PFSK-1 (cell line): ENCODE measurements around the gene PTPDC1.

Source experiments
- FOXP2 ChIP-seq: optimal IDR thresholded peaks from 2 replicates; pipeline ENCODE3; 2011; ENCODE audit warnings: borderline replicate concordance, control low read depth, inconsistent platforms; ENCODE audit not compliant: insufficient read depth; ENCODE audit errors: extremely low read length, extremely low read depth
- POLR2AphosphoS5 ChIP-seq: IDR thresholded peaks from 2 replicates; pipeline ENCODE4 v1.6.1; 2012; ENCODE audit warnings: low read depth, mild to moderate bottlenecking, control low read depth, low read length, moderate library complexity
- REST ChIP-seq, 2 experiments: IDR thresholded peaks; 2 replicates each; pipeline versions ENCODE4 v1.6.1 to v1.8.0; 2011 to 2012; ENCODE audit warnings: low read depth in 2 of 2, low read length in 2 of 2, control low read depth in 1 of 2, inconsistent platforms in 1 of 2, mild to moderate bottlenecking in 1 of 2, moderate library complexity in 1 of 2; ENCODE audit not compliant: insufficient read depth in 1 of 2
- SIN3A ChIP-seq: IDR thresholded peaks from 2 replicates; pipeline ENCODE4 v1.6.1; 2012; ENCODE audit warnings: mild to moderate bottlenecking, low read length, moderate library complexity, borderline replicate concordance; ENCODE audit not compliant: insufficient read depth
- TAF1 ChIP-seq: IDR thresholded peaks from 2 replicates; pipeline ENCODE4 v1.6.1; 2012; ENCODE audit warnings: low read length, control low read depth, borderline replicate concordance; ENCODE audit not compliant: insufficient read depth

The PTPDC1 gene

DNA sequence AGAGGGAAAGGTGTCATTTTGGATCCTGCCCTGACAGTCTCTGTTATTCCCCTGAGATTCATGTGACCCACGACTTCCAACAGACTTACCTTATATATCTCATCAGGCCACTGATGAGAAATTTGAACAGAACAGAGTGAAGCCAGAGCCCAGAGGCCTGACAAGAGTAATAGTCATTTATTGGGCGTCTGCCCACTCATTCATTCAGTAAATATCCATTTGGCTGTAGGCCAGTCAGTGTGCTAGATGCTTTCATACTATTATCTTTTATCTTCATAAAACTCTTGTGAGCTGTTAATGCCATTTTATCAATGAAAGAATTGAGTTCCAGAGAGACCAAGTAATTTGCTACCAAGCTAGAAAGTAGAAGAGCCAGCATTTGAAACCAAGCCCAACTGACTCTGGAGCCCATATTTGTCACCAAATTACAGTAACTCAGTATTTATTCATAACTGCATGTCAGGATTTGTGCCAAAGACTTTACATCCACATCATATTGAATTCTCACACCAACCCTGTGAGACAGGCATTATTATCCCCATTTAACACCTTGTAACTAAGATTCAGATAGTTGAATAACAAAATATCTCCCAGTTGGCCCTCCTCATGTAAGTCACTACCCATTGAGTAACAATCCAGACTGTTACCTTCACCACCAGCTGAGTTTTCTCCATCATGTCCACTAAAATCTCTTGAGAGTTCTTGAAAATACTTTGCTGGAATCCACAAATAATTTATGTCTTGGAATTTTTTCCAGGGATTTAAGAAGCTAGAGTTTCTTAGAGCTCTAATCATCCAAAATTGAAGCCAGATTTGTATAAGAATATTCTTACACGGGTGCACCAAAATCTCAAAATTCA, 2.5 kb downstream of the PTPDC1 start:
- TF ChIP-seq POLR2AphosphoS5 = peak; percentile 51; the same call in 1 of the 2 replicates
- TF ChIP-seq FOXP2 = no peak

DNA sequence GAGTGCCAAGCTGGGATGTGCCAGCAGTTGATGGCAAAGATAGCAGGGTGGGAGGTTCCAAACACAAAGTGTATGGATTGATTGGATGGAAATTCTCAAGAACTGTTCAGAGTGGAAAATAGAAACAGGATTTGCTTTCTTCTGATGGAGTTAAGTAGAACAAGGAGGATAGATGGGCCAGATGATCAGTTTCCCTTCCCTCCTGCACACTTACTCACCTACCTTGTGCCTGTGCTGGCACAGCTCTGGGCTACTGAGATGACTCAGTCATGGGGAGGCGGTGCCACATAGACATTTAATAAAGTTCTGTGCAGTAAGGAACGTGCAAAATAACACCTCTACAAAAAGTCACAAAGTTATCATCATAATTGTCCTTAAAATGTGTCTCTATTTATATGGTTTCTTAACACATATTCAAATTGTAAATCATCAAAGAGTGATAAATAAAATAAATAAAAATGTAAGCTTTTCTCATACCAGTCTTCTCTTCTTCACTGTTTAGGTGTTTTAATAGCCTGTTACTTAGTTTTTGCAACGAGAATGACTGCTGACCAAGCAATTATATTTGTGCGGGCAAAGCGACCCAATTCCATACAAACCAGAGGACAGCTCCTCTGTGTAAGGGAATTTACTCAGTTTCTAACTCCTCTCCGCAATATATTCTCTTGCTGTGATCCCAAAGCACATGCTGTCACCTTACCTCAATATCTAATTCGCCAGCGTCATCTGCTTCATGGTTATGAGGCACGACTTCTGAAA, 12.7 kb downstream of the PTPDC1 start:
- no peak for TF ChIP-seq TAF1

DNA sequence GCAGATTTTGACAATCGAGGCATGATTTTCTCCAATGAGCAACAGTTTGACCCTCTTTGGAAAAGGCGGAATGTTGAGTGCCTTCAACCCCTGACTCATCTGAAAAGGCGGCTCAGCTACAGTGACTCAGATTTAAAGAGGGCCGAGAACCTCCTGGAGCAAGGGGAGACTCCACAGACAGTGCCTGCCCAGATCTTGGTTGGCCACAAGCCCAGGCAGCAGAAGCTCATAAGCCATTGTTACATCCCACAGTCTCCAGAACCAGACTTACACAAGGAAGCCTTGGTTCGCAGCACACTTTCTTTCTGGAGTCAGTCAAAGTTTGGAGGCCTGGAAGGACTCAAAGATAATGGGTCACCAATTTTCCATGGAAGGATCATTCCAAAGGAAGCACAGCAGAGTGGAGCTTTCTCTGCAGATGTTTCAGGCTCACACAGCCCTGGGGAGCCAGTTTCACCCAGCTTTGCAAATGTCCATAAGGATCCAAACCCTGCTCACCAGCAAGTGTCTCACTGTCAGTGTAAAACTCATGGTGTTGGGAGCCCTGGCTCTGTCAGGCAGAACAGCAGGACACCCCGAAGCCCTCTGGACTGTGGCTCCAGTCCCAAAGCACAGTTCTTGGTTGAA, 13.6 kb downstream of the PTPDC1 start:
- TF ChIP-seq REST (IDR thresholded peaks at IDR 0.05; ENCODE audit: insufficient read depth in 1 of 2, low read depth in 2 of 2, low read length in 2 of 2) (no peak), FOXP2 (no peak), TAF1 (no peak), SIN3A (no peak), POLR2AphosphoS5 (no peak)

- TF ChIP-seq POLR2AphosphoS5 = no peak
- no peak for TF ChIP-seq REST (IDR thresholded peaks at IDR 0.05; ENCODE audit: insufficient read depth in 1 of 2, low read depth in 2 of 2, low read length in 2 of 2)
- no peak for TF ChIP-seq TAF1
- no peak for TF ChIP-seq FOXP2
- no peak for TF ChIP-seq SIN3A
Observed at GRCh38 chr9:94100152-94100879, 16.1 kb downstream of the PTPDC1 start.

- TF ChIP-seq FOXP2 (no peak), SIN3A (no peak), REST (IDR thresholded peaks at IDR 0.05; ENCODE audit: insufficient read depth in 1 of 2, low read depth in 2 of 2, low read length in 2 of 2) (no peak)
Observed at GRCh38 chr9:94101162-94101853, 17.0 kb downstream of the PTPDC1 start.

- TF ChIP-seq FOXP2 (no peak), REST (IDR thresholded peaks at IDR 0.05; ENCODE audit: insufficient read depth in 1 of 2, low read depth in 2 of 2, low read length in 2 of 2) (peak in 1 of 2 experiments; percentile 15; a peak in 1 of 4 replicates), TAF1 (no peak)
Observed at GRCh38 chr9:94108584-94108983, 24.3 kb downstream of the PTPDC1 start.
